Smooth muscle cell (in vitro differentiated cells): ENCODE data around the gene TUBB3. TPM values are rescaled to one million over a fixed set of nuclear protein-coding genes. Genes with fewer than 3 reads are reported as not detected.

Source experiments
- DNase-seq: peaks from one replicate; lab custom pipeline; 2025; ENCODE audit not compliant: unreplicated experiment; lab: John Stamatoyannopoulos, UW
- H2AFZ ChIP-seq: fragments of 200-600 bp; sonication (generic); 2 replicates; pipeline ENCODE4 v1.6.0; 2016; ENCODE audit warnings: antibody characterized with exemption, low read depth, mild to moderate bottlenecking
- H3F3A ChIP-seq: fragments of 200-600 bp; sonication (generic); 2 replicates; pipeline ENCODE4 v1.6.0; 2017; ENCODE audit warnings: antibody characterized with exemption, low read depth
- H3K27ac ChIP-seq: fragments of 200-600 bp; sonication (generic); 2 replicates; pipeline ENCODE4 v1.5.1; 2016; ENCODE audit warnings: low read depth, mild to moderate bottlenecking
- H3K27me3 ChIP-seq: fragments of 200-600 bp; sonication (generic); 2 replicates; pipeline ENCODE4 v1.6.1; 2016; ENCODE audit warnings: low read depth, mild to moderate bottlenecking
- H3K36me3 ChIP-seq: fragments of 200-600 bp; sonication (generic); 2 replicates; pipeline ENCODE4 v1.5.1; 2016; ENCODE audit warnings: low read depth
- H3K4me1 ChIP-seq: fragments of 200-600 bp; sonication (generic); 2 replicates; pipeline ENCODE4 v1.5.1; 2016; ENCODE audit warnings: low read depth
- H3K4me2 ChIP-seq: fragments of 200-600 bp; sonication (generic); 2 replicates; pipeline ENCODE4 v1.6.0; 2016; ENCODE audit warnings: mild to moderate bottlenecking
- H3K4me3 ChIP-seq: fragments of 200-600 bp; sonication (generic); 2 replicates; pipeline ENCODE4 v1.5.1; 2016; ENCODE audit warnings: mild to moderate bottlenecking
- H3K79me2 ChIP-seq: fragments of 200-600 bp; sonication (generic); 2 replicates; pipeline ENCODE4 v1.6.0; 2016; ENCODE audit warnings: low read depth, mild to moderate bottlenecking
- H3K9ac ChIP-seq: fragments of 200-600 bp; sonication (generic); 2 replicates; pipeline ENCODE4 v1.6.0; 2016; ENCODE audit warnings: low read depth
- H3K9me3 ChIP-seq: fragments of 200-600 bp; sonication (generic); replicated peaks from 2 replicates; pipeline ENCODE4 v1.5.1; 2016; ENCODE audit warnings: low read depth
- H4K20me1 ChIP-seq: fragments of 200-600 bp; sonication (generic); 2 replicates; pipeline ENCODE4 v1.6.0; 2016; ENCODE audit warnings: low read depth
- WGBS: methylation state at CpG from one replicate; pipeline ENCODE4 v1.1.7; 2016; ENCODE audit warnings: low lambda C conversion rate; 5-methylcytosine and 5-hydroxymethylcytosine counted together
- polyA plus RNA-seq: library from polyadenylated mRNA; unstranded; fragments of >200 nt; fragmentation: Nextera tagmentation; extraction: Ambion mirVana; gene quantifications from 2 replicates; pipeline ENCODE4 v1.2.1, GENCODE V29; 2016
- total RNA-seq: library from RNA; depleted of rRNA; stranded (reverse); fragments of >200 nt; gene quantifications from 2 replicates; pipeline ENCODE4 v1.2.3, GENCODE V29; 2014
- TF ChIP-seq, protein P1 (sequence below): fragments of 200-600 bp; sonication (generic); IDR thresholded peaks from 2 replicates; pipeline ENCODE4 v1.5.1; 2017; ENCODE audit warnings: borderline replicate concordance, mild to moderate bottlenecking, antibody characterized with exemption; ENCODE audit not compliant: insufficient read depth, poor library complexity, severe bottlenecking

TUBB3 gene
- total and polyA plus RNA-seq, 2 experiments from 2014 or later = 198 to 234 TPM

DNA sequence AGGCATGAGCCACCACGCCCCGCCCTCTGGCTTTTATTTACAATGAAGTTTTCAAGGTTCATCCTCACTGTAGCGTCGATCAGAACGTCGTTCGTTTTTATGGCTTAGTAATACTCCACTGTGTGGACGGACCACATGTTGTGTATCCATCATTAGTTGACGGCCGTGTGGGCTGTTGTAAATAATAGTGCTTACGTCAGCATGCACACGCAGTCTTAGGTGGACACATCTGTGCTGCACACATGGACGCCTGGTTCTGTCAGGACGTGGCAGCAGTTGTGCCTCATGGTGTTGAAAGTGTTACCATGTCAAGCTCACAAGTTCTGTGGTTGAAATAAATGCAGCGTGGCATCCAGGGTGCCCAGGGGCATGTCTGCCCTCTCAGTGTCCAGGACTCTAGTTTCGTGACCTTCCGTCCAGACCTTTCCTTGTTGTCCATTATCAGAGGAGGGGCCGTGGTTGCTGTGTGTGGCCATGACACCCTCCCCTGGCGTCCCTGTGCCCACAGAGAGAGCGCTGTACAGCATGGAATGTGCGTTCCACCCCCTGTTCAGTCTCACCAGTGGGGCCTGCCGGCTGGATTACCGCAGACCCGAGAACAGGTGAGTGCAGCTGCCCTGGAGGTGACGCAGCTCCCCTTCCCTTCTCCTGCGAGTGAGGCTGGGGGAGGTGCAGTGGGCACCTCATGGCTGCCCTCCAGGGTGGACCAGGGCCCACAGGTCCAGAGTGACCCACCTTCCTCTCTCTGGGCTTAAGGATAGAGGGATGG lies 27.5 kb upstream of the TUBB3 start:
- Histone ChIP-seq H3K27me3 (no peaks in the 10 kb centered on the region), H2AFZ (no peak overlapping the region), H3K4me3 (no peak overlapping the region), H3K9ac (no peak overlapping the region), H3F3A (no peaks in the 10 kb centered on the region), H3K4me2 (no peak overlapping the region), H3K9me3 (no peaks in the 10 kb centered on the region), H3K27ac (no peak overlapping the region), H3K79me2 (no peaks in the 10 kb centered on the region), H3K4me1 (no peaks in the 10 kb centered on the region), H3K36me3 (no peaks in the 10 kb centered on the region), H4K20me1 (peaks cover 57% of the 10 kb centered on the region)
- TF ChIP-seq, protein P1, sequence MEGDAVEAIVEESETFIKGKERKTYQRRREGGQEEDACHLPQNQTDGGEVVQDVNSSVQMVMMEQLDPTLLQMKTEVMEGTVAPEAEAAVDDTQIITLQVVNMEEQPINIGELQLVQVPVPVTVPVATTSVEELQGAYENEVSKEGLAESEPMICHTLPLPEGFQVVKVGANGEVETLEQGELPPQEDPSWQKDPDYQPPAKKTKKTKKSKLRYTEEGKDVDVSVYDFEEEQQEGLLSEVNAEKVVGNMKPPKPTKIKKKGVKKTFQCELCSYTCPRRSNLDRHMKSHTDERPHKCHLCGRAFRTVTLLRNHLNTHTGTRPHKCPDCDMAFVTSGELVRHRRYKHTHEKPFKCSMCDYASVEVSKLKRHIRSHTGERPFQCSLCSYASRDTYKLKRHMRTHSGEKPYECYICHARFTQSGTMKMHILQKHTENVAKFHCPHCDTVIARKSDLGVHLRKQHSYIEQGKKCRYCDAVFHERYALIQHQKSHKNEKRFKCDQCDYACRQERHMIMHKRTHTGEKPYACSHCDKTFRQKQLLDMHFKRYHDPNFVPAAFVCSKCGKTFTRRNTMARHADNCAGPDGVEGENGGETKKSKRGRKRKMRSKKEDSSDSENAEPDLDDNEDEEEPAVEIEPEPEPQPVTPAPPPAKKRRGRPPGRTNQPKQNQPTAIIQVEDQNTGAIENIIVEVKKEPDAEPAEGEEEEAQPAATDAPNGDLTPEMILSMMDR = no peak
- no peak for DNase-seq
- 97% methylated on average over 26 of the region's 26 CpGs for WGBS

DNA sequence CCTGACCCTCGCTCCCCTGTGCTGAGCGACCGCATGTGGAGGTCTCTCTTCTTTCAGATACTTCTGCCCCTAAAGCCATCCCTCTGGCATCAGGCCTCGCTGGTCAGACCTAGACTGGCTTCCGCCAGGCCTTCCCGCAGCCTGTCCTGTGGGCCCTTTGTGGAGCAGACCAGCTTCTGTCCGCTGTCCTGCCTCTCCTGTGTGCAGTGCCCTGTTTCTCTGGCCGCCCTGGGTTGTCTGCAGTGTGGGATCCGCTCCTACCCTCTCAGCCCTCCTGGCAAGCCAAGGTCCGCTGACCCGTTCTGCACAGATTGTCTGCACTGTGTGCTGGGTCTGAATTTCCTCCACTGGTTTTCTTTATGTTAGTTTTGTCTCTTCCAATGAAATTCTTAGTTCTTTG lies 25.9 kb upstream of the TUBB3 start:
- no peaks in the 10 kb centered on the region for H3K4me1 ChIP-seq
- 98% methylated on average over 11 of the region's 11 CpGs for WGBS
- H3K27ac ChIP-seq = no peak overlapping the region
- no peaks in the 10 kb centered on the region for H3K79me2 ChIP-seq
- H3F3A ChIP-seq = no peaks in the 10 kb centered on the region
- H2AFZ ChIP-seq = no peak overlapping the region
- no peaks in the 10 kb centered on the region for H3K36me3 ChIP-seq
- no peak overlapping the region for H3K9ac ChIP-seq
- no peaks in the 10 kb centered on the region for H3K27me3 ChIP-seq
- H4K20me1 ChIP-seq = peaks cover 47% of the 10 kb centered on the region
- TF ChIP-seq, protein P1 = no peak
- no peak overlapping the region for H3K4me3 ChIP-seq
- no peak for DNase-seq
- H3K4me2 ChIP-seq = no peak overlapping the region
- H3K9me3 ChIP-seq = no peaks in the 10 kb centered on the region

DNA sequence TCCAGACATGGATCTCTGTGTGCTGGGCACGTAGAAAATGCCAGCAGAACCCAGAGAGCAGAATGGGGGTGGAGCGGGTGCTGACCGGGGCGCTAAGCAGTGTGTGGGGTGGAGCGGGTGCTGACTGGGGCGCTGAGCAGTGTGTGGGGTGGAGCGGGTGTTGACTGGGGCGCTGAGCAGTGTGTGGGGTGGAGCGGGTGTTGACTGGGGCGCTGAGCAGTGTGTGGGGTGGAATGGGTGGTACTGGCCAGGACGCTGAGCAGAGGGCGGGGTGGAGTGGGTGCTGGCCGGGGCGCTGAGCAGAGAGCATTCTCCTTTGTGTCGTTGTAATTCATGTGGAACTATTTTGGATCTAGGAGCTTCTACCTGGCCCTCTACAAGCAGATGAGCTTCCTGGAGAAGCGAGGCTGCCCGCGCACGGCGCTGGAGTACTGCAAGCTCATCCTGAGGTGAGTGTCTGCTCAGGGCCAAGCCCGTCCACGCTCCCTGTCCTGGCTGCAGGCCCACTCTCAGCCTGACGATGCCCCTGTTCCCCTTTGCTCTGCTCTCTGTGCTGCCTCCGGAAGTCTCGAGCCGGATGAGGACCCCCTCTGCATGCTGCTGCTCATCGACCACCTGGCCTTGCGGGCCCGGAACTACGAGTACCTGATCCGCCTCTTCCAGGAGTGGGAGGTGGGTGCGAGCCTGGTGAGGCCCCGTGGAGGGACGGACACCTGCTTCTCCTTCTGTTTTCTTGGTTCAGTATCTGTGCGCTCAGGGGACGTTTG lies 24.8 kb upstream of the TUBB3 start:
- no peak overlapping the region for H3K4me2 ChIP-seq
- peaks cover 43% of the 10 kb centered on the region for H4K20me1 ChIP-seq
- no peak overlapping the region for H3K27ac ChIP-seq
- no peaks in the 10 kb centered on the region for H3F3A ChIP-seq
- H3K36me3 ChIP-seq = no peaks in the 10 kb centered on the region
- TF ChIP-seq, protein P1 = no peak
- no peaks in the 10 kb centered on the region for H3K79me2 ChIP-seq
- H3K4me3 ChIP-seq = no peak overlapping the region
- H3K27me3 ChIP-seq = no peaks in the 10 kb centered on the region
- WGBS = 98% methylated on average over 36 of the region's 36 CpGs
- no peak overlapping the region for H3K9ac ChIP-seq
- no peaks in the 10 kb centered on the region for H3K4me1 ChIP-seq
- H2AFZ ChIP-seq = no peak overlapping the region
- no peaks in the 10 kb centered on the region for H3K9me3 ChIP-seq
- no peak for DNase-seq
